NAMALWA (cell line): ENCODE measurements around the gene MAML3.
A peak's percentile ranks its signal among the peaks of the same experiment; 100 is the strongest.

ENCODE experiments used
- DNase-seq: peaks from one replicate; pipeline ENCODE4 v3.0.0-alpha.2; 2015; ENCODE audit warnings: low spot score

MAML3 gene

DNA sequence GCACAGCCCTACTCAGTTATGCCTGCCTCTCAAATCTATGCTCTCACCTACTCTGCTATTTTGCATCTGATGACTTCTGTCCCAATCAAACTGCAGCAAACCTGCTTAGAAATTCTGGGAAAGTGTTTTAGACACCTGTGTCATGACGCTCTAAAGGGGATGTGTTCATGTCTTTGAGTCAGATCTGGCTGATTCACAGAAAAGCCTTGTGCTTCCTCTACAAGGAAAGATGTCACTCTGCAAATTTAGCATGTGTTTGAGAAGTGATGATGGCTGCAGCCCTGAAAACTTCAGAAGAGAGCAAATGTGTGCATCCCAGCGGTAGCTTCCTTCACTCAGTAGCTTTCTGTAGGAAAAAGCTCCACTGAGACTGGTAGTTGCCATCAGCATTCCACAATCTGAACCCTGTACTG lies 253.0 kb downstream of the MAML3 start:
- no peak for DNase-seq

DNA sequence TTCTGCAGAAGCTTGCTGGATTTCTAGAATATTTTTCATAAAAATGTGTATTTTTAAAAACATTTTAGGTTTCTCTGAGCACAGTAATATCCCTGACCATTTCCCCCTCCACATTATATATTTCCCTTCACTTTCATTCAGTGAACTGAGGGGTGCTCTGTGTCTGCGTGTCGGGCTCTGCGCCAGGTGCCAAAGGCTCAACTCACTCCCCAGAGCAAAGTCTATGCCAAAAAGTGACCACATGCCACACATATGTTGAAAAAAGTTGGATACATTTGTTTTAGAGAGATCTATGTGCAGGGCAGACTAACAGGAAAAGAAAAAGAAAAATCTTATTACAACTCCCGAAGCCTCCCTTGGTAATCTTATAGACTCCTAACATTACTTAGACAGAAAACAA lies 254.6 kb downstream of the MAML3 start:
- DNase-seq = no peak

DNA sequence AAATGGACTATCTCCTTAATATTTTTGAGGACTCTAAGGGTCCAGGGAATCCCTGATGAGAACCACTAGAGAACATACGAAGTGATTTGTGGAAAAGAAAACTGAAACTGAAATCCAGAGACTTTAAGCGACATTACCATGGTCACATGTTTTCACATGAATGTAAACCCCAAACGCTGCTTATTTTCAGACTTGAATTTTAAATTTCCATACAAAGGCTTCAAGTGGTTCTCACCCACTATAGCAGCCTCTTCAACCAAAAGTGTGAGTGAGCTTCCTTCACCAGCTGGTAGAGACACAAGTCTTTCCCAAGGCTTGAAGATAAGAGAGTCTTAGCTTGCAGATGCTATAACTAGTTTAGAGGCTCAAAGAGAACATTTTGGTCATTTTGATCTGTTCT lies 255.7 kb downstream of the MAML3 start:
- DNase-seq = peak; percentile 4

DNA sequence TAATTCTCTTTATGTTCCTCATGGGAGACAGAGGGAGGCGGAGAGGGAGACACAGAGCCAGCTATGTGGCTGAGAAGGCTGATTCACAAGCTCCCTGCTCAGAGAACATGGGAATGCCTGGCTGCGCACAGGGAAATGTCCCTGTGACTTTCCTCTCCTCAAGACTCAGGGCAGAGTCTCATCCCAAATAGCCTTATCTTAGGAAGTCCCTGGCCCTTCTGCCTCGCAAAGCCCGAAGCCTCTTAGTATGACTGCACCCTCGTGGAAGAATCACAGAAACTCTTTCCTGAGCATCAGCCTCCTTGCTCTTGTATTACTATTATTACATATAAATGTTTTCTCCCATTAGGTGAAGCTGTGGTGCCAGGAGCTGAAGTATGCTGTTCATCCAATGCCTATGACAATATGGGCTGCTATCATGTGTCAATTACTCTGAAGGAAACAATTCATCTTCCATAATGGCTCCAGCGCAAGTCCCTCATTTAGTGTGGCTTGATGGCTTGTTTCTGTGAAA lies 257.8 kb downstream of the MAML3 start:
- no peak for DNase-seq

DNA sequence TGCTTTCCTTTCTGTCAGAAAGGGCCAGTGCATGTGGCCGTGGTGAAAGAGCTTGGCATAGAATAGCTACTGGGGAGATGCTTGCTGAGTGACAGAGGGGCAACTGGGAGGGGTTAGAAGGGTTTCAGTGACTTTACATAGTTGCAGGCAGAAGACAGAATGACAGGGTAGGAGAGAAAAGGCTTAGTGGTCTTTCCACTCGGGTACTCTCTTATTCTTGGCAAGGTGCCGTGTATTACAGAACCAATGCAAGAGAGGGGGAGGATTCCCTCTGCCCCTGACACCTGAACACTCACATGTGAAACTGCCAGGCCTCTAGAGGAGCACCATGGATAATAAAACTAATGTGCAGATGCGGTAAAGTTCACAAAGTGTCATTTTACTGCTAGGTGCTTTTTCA lies 260.2 kb downstream of the MAML3 start:
- DNase-seq = no peak

DNA sequence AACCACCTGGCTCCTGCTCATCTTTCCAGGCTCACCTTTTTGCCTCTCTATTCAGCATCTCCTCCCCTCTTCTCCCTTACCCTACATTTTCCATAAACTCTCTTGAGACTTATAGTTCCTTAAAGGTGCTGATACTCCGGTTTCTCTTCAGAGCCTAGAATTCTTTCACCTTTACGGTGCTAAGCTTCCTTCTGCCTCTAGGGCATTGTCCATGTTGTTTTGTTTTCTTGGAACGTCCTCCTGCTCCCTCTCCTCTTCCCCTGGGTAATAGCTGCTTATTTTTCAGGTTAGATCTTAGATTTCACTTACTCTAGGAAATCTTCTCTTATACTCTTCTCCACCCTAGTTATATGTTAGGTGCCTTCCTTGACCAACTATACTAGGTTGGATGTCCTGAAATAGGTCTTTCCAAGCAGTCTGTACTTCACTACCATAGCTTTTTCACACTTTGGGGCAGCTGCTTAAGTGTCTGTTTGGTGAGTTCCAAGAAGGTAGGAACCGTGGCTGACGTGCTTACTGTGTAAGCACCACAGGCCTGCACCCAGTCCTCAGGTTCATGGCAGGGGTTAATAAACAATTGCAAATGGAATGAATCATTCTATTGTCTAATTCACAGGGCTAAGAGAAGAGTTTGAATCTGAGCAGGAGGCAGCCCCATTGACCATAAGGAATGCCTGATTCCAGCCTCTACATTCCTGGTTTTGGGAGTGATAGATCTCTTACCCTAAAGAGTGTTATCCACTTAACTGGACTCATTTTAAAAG lies 260.8 kb downstream of the MAML3 start:
- DNase-seq = no peak

DNA sequence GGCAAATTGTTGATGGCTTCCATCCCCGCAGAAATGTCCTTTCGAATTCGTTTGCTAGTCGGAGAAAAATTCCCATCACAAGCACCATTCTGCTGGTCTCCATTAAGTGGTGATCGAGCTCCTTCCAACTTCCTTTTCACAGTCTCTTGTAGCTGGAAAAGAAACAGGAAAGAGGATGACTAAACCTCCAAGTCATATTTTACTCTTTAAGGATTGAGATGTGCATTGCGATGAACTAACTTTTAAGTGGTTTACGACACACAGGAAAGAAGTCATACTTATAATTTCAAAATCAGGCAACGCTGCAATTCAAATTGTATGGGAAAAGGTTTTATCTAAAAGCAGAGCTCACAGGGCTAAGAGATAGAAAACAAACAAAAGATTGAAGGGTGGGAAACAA lies 263.2 kb downstream of the MAML3 start:
- DNase-seq = no peak

DNA sequence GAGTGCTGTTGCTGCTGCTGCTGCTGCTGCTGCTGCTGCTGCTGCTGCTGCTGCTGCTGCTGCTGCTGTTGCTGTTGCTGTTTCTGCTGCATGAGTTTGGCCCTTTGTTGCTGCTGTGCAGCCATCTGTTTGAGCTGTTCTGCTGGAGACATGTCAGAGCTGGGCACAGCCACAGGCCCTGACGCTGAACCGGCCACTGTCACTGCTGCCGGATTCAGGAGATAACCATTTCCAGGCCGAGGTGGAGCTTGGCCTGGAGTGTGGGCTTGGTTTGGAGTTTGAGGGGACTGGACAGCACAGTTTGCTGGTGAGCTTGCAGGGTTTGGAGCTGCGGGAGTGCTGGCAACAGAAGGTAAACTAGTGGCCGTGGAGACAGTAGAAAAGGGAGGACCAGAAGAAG lies 264.1 kb downstream of the MAML3 start:
- DNase-seq = no peak

DNA sequence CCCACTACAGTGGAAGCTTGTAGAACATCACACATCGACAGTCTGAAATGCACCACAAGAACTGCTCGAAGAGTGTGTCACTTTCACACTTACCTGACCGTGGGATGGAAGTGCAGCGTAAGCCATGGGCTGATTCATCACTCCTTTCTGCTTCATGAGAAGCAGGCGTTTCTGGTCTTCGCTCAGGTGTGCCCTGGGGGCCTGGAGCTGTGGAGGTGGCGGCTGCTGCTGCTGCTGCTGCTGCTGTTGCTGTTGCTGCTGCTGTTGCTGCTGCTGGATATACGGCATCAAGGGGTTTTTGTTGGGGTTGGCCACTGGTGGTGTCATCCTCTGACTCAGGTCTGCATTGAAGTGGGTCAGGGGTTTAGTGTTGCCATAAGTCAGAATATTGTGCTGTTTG lies 264.7 kb downstream of the MAML3 start:
- DNase-seq = no peak

DNA sequence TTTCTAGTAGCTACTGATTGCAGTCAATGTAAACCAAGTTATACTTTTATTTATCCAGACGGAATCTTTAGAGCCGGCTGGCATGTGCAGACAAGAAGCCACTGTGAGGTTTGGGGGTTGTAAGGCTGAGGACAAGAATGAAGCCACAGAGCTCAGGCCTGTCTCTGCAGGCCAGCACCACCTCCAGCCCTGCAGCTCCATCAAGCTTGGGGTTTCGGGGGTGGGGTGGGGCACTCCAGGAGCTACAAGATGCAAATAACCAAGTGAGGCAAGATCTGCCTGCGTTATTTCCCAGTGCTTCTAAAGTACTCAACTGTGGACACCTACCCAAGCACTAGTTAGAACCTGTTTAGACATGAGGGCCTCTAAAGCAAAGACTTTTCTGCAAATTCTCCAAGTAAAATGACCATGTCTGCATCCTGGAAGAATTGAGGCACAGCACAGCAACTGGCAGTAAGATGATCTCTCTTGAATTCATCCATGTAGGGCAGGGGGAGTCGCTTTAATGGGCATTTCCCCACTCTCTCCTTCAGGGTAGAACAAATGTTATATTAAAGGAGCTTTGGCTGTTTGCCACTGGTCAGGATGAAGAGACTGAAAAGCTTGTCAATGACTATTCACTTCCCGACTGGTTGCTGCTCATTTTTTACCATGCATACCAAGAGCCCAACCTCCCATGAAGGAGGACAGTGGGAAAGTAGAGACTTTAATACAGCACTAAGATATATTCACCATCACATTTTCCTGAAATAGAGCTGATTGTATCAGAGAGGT lies 265.8 kb downstream of the MAML3 start:
- DNase-seq = no peak

DNA sequence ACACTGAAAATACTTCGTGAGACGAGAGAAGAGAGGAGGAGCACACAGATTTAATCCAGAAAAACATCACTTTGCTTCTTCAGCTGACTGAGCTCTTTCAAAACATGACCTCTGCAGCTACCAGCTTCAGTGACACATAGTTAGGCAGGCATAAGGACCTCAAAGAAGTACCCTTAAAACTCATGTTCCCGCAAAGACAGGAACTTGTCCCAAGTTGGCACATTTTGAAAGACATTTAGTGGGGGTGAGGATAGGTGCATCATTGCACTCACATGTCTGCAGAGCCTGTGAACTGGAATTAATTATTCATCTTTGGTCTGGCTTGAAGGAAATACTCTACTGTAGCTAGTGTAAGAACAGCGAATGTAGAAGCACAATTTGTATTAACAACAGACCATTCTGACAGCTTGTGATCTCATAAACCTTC lies 266.6 kb downstream of the MAML3 start:
- DNase-seq = no peak

DNA sequence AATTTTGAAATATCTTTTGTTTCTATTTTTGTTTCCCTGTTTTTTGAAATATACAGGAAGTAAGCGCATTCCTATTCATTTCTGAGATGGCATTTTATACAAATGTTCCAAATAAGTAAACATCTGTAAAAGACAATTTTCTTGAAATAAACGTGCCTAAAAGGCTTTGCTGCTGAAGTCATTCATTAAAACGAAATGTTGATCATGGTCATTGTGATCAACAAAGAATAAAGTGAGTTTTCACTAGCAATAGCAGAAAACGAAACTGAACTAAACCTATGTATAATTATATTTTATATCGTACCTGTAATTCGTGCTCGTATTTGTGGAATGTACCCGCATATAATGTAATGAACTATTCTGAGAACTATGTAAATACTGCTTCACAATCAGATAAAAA lies 267.2 kb downstream of the MAML3 start:
- DNase-seq = no peak

DNA sequence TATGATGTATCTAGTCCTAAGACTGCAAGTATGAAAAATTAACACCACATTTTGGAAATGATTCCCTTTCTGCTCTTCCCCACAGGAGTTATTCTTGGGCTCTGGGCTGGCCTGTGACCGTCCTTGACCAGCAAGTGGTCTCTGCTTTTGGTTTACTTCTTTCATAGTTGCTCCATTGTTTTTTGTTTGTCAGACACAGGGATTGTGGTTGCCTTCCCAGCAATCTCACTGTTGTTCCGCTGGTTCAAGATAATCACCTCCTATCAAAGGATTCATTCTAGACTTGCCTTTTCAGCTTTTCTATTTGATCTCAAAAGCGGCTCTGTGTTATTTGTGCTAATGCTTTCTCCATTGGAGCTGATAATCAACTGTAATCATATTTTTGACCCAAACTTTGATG lies 269.5 kb downstream of the MAML3 start:
- no peak for DNase-seq

DNA sequence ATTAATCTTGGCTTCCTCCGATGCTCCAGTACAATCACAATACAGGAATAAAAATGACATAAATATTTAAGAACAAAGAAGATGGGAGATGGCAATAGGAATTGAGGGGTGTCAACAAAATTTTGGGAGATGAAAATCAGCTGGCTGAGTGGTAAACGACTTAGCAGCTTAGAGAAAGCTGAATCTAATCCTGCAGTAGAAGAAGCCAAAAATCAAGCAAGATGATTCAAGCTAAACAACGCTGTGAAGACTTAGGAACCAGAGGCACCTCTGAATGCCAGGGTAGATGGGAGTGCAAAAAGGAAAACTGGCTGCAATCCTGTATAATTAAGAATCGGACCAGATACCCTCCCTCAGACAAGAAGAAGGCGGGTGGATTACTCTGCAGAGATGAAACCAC lies 273.1 kb downstream of the MAML3 start:
- no peak for DNase-seq

DNA sequence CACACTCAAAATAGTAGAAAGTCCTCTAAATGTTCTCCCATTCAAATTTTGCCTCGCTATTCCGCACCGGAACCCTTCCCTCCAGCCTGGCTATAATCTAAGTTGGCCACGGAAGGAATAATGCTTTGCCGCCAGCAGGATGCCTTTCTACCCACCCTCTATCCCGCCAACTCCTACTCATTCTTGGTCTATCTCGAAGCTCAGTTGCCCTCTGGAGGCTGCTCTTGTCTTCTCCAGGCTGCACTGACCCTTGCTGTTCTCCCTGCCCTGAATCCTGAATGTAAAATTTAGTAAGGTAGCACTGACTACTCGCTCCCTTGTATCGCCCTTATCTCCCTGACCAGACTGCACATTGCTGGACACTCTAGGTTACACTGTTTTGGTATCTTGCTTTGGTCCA lies 275.9 kb downstream of the MAML3 start:
- DNase-seq = no peak

DNA sequence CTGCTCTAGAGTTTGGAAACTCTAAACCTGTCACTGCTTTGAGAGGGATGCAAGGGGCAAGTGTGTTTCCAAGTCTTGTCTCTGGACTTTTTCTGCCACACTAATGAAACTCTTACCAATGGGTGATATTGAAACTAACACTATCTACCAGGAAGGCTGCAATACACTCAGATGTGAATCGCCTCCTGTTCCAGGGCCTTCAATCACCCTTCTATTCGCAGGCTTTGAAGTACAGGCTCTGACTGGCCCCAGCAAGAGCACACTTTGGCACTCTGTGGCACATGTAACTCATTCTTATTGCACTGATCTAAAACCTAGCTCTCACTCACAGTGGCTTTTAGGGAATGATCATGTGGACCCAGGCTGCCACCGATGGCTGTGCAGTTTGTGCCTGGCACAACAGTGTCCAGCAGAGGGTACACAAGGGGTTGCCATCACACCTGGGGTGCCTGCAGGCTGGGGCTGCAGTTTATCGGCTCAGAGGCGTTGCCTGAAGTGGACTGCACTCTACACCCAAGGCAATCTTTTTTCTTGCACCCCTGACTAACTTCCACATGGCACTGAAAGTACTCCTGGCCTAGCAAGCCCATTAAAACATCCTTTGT lies 277.5 kb downstream of the MAML3 start:
- DNase-seq = no peak

DNA sequence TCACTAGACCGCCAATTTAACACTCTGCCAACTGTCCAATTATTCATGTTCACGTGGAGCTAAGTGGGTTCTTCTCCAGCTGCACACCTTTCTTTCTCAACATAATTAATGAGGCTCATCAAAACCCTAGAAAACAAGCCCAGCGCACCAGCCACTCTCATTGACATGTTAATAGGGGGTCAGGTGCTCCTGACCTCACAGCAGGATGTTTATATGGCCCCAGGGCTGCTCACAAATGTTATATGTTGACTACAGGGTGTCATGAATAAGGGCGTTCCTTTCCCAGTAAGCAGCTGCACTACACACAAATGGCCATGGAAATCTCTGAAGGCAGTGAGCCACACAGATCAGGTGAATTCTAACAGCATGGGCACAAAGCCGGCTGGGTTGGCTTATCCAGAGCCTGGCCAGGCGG lies 278.6 kb downstream of the MAML3 start:
- no peak for DNase-seq

DNA sequence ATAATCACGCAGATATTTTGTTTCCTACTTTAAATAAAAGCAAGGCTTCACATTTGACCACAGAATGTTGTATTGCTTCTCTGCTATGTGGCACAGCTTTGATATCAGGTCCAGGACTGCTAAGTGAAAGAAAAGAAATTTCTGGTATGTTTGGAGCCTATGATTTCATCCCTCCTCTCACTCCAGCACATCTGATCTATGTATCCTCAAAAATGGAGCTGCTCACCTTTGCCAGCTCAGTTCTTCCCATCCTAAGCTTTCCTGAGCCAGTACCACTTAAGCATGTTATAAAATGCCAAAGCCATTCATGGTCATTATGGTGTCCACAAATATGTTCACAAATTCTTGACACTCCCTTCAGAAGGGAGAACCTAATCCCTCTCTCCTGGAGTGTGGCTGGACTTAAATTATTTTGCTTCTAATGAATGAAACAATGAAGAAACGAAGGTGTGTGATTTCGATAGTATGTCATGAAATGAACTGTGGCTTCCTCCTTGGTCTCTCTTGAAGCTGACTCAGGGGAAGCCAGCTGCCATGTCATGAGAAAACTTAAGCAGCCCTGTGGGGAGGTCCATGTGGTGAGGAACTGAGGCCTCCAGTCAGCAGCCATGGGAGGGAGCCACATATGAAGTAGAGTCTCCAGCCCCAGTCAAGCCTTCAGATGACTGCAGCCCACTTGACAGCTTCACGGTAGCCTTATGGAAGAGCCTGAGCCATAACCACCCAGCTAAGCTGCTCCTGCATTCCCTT lies 280.7 kb downstream of the MAML3 start:
- no peak for DNase-seq

DNA sequence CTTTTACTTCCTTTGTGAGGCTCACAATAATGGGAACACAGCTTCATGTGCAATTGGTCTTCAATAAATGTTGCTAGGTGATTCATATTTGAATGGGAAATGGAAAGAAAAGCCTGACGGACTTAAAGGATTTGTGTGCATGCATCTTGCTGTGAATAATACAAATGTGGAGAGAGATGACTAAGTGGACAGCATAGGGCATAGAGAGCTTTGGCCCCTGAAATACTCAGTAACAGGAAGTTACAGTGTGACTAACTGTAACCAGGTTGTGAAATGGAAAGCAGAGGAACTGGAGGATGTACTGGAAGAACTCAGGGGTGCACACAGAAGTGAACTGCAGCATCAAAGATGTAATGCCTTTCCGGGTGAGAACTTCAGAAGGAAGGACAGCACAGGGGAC lies 281.7 kb downstream of the MAML3 start:
- no peak for DNase-seq

DNA sequence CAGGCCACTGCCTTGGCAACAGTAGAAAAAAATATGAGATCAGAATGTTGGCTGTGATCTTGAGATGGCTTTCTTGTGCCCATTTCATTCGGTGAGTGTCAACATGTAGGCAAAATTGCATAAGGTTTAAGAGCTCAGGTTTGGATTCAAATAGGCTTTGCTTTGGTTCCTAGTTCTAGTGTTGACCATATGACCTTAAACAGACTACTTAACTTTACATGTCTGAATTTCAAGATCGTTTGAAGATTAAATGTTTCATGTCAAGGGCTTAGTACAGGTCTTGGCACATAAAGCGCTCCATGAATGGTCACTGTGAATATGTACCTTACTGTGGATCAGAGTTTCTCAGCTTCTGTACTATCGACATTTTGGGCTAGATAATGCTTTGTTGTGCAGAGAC lies 284.2 kb downstream of the MAML3 start:
- no peak for DNase-seq

DNA sequence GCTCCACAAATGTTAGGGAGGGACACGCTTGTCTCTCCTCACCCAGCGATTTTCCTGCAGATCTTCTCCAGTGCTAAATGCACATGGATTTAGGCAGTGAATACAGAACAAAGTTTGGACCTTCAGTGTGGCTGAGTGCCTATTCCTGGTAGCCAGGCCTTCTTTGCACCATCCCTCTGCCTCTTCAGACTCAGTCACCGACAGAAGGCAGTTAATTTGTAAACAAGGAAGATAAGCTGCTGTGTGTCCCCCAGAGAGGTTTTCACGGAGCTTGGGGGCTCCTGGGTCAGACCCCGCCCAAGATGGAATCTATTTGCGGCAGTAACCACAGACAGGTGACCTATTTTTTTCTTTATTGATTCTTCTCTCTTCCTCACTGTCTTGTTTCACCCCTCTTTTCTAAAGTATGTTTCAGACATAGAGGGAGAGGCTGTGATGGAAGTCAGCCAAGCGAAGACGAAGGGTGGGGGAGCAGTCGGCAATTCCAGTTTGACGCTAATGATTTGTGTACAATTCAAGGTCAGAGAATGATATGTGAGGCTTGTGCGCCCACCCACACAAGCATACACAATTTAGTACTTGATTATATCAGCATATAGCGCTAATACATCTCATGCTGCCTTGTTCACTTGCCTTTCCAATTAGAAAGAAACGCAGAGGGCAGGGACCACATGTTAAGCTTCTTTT lies 287.6 kb downstream of the MAML3 start:
- no peak for DNase-seq

DNA sequence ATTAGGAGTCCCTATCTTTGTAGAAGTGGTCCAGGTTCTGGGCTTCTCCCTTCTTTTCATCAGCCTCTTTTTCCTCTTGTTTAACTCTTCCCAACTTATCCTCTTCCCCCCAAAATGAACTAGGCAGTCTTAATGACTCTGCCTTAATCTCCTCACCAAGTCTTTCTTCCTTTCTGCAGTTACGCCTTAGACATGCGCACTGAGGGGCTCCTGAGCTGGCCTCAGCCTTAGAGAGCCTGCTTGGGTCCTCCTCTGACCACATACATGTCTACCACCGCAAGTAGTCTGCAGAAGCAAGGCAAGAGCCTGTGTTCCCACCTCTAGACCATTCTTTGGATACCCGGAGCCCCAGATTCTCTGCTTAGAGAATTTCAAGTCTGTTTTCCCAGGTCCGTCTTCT lies 288.4 kb downstream of the MAML3 start:
- no peak for DNase-seq
